ENCODE data around the gene TMEM92.

TMEM92 gene

DNA sequence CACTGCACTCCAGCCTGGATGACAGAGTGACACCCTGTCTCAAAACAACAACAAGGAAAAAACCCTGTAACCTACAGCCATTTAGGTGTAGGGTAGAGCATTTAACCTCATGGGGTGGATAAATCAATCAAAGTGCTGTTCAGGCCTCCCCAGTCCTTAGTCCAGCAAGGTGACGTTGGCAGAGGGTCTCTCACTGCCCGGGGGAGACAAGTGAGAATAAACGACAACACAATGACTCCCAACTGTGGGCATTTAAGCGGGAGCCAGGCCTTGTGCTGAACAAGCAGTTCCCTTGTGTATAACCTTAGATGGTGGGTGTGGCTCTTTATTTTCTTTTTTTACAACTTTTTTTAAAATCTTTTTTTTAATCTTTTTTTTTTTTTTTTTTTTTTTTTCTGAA lies 29.3 kb downstream of the TMEM92 start:
- Mint-ChIP-seq H3K36me3 (ENCODE audit: low read depth) (no peaks in the 10 kb centered on the region), H3K9me3 (peaks cover 8% of the 10 kb centered on the region), H3K27me3 (ENCODE audit: low read depth, poor library complexity) (peaks cover 10% of the 10 kb centered on the region), H3K4me1 (peaks cover 60% of the 10 kb centered on the region), H3K27ac (no peak overlapping the region), H3K4me3 (no peak overlapping the region)
- TF ChIP-seq, protein P1, sequence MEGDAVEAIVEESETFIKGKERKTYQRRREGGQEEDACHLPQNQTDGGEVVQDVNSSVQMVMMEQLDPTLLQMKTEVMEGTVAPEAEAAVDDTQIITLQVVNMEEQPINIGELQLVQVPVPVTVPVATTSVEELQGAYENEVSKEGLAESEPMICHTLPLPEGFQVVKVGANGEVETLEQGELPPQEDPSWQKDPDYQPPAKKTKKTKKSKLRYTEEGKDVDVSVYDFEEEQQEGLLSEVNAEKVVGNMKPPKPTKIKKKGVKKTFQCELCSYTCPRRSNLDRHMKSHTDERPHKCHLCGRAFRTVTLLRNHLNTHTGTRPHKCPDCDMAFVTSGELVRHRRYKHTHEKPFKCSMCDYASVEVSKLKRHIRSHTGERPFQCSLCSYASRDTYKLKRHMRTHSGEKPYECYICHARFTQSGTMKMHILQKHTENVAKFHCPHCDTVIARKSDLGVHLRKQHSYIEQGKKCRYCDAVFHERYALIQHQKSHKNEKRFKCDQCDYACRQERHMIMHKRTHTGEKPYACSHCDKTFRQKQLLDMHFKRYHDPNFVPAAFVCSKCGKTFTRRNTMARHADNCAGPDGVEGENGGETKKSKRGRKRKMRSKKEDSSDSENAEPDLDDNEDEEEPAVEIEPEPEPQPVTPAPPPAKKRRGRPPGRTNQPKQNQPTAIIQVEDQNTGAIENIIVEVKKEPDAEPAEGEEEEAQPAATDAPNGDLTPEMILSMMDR (IDR thresholded peaks at IDR 0.05), result no peak
- no peak for DNase-seq

DNA sequence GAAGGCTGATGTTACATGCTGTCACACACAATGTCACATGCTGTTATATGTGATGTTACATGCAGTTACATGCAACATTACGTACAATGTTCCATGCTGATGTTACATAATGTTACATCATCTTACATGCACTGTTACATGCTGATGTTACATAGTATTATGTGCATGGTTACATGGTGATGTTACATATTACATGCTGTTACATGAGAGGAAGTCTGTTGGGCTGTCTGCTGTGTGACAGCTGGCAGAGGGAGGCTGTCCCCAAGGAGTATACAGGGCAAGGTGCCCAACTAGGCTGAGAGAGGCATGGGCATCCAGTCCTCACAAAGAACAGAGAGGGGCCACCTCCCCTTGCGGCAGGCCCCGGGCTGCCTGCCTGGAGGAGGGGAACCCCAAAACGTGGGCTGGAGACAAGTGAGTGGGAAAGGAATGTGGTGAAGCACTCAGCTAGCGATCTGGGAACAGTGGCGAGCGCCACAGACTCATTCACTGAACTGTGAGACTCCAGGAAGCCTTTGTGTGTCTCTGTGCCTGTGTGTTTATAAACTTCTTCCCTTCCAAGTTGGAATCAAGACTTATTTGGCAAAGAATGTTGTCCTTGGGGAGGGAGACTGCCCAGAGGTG lies 30.6 kb downstream of the TMEM92 start:
- DNase-seq, result no peak
- TF ChIP-seq, protein P1 (IDR thresholded peaks at IDR 0.05), result no peak
- peaks cover 6% of the 10 kb centered on the region for H3K27me3 Mint-ChIP-seq (ENCODE audit: low read depth, poor library complexity)
- H3K36me3 Mint-ChIP-seq (ENCODE audit: low read depth), result no peaks in the 10 kb centered on the region
- no peak overlapping the region for H3K4me3 Mint-ChIP-seq
- peaks cover 54% of the 10 kb centered on the region for H3K4me1 Mint-ChIP-seq
- H3K27ac Mint-ChIP-seq, result peak overlapping the region; percentile 10
- H3K9me3 Mint-ChIP-seq, result peaks cover 8% of the 10 kb centered on the region

DNA sequence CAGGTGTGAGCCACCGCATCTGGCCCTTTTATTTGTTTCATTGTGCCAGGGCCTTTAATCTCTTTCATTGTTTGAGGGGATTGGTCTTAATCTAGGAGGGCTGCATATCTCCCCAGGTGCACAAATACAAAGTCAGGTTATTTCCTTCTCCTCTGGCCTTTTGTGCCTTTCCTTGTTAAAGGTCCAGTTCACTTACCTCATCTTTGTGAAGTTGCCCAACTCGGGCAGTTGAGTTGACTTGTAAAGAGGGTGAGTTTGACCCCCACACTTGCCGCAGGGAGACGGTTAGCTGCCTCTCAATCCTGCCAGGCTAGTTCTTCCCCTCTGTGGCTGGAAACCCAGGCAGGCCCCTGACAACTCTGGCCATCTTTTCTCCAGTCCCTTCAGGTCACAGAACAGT lies 33.4 kb downstream of the TMEM92 start:
- TF ChIP-seq, protein P1 (IDR thresholded peaks at IDR 0.05), result no peak
- no peak overlapping the region for H3K4me3 Mint-ChIP-seq
- peaks cover 11% of the 10 kb centered on the region for H3K9me3 Mint-ChIP-seq
- H3K27me3 Mint-ChIP-seq (ENCODE audit: low read depth, poor library complexity), result no peaks in the 10 kb centered on the region
- peaks cover 55% of the 10 kb centered on the region for H3K4me1 Mint-ChIP-seq
- DNase-seq, result no peak
- no peaks in the 10 kb centered on the region for H3K36me3 Mint-ChIP-seq (ENCODE audit: low read depth)
- H3K27ac Mint-ChIP-seq, result no peak overlapping the region

DNA sequence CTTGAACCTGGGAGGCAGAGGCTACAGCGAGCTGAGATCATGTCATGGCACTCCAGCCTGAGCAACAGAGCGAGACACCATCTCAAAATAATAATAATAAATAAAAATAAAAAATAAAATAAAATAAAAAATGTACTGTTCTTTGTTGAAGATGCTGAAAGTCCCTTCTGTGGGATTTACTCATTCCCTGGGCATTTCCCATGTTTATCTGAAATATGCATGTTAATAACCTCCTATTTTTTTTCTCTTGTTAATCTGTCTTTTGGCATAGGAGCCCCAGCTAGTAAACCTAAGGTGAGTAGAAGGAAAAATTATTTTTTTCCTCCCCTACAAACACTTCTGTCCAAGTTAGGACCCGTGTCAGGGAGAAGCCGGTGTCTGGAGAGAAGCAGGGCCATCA lies 34.4 kb downstream of the TMEM92 start:
- Mint-ChIP-seq H3K4me3 (no peak overlapping the region), H3K36me3 (ENCODE audit: low read depth) (no peaks in the 10 kb centered on the region), H3K27me3 (ENCODE audit: low read depth, poor library complexity) (peaks cover 2% of the 10 kb centered on the region), H3K9me3 (peaks cover 11% of the 10 kb centered on the region), H3K4me1 (peaks cover 55% of the 10 kb centered on the region), H3K27ac (no peak overlapping the region)
- DNase-seq, result no peak
- TF ChIP-seq, protein P1 (IDR thresholded peaks at IDR 0.05), result no peak

DNA sequence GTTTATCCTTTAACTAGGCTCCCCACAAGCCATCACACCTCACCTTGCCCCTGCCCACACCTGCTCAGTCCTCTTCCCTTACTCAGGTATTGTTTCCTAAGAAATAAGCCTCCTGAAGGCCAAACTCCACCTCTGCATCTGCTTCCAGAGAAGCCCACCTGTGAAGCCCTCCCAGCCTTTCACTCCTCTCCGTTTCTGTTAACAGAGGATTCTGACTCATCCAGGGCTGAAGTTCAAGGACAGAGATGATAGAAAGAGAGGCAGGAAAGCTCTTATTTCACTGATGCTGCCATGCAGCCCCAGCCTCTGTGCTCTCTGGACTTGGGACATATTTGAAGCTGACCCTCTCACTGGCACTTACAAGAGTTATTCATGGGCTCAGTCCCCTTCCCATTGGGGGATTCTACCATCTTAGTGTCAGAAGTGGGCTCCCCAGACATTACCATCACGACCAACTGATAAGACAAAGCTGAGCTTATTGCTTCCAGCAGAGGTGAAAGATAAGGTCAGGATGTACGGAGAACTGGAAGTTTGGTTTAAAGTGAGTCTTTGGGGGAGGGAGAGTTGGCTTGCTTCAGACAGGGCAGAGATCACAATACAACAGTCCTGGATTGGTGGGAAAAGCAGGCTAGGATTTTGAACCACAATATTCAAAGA lies 36.3 kb downstream of the TMEM92 start:
- H3K4me3 Mint-ChIP-seq, result no peak overlapping the region
- peaks cover 56% of the 10 kb centered on the region for H3K4me1 Mint-ChIP-seq
- H3K36me3 Mint-ChIP-seq (ENCODE audit: low read depth), result peaks cover 3% of the 10 kb centered on the region
- no peak overlapping the region for H3K27ac Mint-ChIP-seq
- peaks cover 20% of the 10 kb centered on the region for H3K9me3 Mint-ChIP-seq
- no peak for DNase-seq
- TF ChIP-seq, protein P1 (IDR thresholded peaks at IDR 0.05), result no peak
- H3K27me3 Mint-ChIP-seq (ENCODE audit: low read depth, poor library complexity), result peaks cover 2% of the 10 kb centered on the region

DNA sequence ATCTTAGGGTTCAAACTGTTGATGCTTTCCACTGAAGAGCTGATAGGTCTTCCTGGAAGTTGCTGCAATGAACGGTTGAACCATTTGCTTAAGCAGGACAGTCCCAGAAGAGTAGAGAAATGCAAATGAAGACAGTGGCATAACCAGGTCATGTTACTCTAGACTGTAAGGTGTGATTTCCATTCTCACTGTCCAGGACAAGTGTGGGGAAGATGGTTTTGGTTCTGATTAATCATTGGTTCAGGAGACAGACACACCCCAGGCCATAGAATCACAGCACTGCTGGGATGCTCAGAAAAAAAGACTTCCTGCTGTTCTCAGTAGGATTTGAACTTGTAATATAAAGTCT lies 36.8 kb downstream of the TMEM92 start:
- no peak overlapping the region for H3K27ac Mint-ChIP-seq
- H3K27me3 Mint-ChIP-seq (ENCODE audit: low read depth, poor library complexity), result peaks cover 2% of the 10 kb centered on the region
- peaks cover 3% of the 10 kb centered on the region for H3K36me3 Mint-ChIP-seq (ENCODE audit: low read depth)
- TF ChIP-seq, protein P1 (IDR thresholded peaks at IDR 0.05), result no peak
- H3K4me1 Mint-ChIP-seq, result peaks cover 58% of the 10 kb centered on the region
- H3K9me3 Mint-ChIP-seq, result peaks cover 20% of the 10 kb centered on the region
- no peak for DNase-seq
- no peak overlapping the region for H3K4me3 Mint-ChIP-seq
